Activated CD4-positive, alpha-beta T cell treated with anti-CD3 and anti-CD28 coated beads, Interleukin-2, amount 50 U/mL, for 1 hour (primary cell): ENCODE measurements around the gene ADARB2.
"Not testable (repeated sequence)": the region's sequence is repeated elsewhere in the genome, so short reads cannot be mapped to it uniquely, and the experiment has no call there.

ENCODE experiments used
- DNase-seq: peaks from one replicate; pipeline ENCODE4 v3.0.0-alpha.2; 2020

Gene ADARB2

DNA sequence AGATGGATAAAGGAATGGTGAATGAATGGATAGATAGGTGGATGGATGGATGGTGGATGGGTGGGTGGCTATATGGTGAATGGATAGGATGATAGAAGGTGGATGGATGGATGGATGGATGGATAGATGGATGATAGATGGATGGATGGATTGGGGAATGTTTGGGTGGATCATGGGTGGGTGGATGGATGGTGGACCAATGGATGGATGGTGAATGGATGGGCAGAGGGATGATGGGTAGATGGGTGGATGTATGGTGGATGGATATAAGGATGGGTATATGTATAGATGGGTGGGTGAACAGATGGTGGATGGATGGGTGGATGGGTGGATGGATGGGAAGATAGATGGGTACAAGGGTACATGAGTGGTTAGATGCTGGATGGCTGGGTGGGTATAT lies 322.4 kb downstream of the ADARB2 start:
- DNase-seq, result no peak

DNA sequence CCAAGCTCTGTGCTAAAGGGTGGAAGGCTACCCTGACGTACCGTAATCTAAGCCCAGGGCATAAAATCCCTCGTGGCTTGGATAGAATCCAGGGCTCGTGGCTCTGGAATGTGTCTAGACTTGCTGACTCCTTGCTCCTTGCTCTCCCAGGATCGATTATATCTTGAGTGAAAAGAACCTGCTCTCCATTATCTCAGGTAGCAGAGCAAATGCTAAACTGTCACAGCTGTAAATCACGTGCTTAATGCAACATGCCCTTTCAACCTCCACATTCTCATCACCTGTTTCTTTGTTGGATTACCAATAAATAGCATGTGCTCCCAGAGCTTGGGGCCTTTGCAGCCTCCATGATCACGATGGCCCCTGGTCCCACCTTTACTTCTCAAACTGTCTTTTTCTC lies 323.0 kb downstream of the ADARB2 start:
- not testable (repeated sequence) for DNase-seq

GRCh38 chr10:1413823-1414222 lies 323.5 kb downstream of the ADARB2 start:
- no peak for DNase-seq

DNA sequence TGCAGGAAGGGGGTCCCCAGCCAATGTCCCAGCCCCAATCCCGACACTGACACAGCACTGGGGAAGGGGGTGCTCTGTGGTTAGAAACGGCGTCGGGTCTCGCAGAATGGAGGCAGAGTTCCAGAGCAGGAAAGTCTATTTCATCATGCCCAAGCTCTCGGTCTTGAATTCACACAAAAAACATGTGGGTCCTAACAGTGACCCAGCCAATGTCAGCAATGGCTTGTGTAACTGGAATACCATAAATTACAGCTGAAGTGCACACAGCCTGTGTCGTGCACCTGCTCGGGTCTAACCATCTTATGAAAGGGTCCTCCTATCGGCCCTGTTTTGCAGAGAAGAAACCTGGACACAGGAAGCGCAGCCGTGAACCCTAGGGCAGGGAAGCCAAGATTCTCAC lies 324.1 kb downstream of the ADARB2 start:
- no peak for DNase-seq

DNA sequence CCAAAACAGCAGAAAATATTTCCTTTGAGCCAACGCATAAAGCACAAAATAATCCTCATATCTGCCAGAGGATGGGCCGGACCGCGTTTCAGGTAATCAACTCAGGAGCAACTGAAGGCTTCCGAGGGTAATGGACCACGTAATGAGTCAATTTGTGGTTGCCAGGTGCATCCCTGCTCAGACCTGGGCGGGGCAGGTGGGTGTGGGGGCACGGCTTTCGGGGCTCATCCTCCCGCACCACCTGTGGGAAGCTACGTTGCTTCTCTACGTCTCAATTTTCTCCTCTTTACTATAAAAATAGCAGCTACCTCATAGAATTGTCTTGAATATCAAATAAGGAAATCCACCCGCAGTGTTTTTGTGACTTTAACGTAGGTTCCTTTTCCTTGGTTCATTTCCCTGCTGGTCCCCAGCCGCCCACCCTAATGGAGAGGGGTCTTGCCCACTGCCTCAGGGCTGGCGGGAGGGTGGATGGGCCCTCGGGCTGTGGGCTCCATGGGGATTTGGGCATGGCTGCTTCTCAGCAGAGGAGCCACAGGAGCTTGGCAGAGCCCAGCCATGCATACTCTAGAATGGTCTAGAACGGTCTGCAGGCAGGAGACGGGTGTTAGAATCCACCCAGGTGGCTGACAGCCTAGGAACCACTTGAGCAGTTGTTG lies 324.7 kb downstream of the ADARB2 start:
- no peak for DNase-seq

- DNase-seq, result no peak
Measured at GRCh38 chr10:1411956-1412355, 325.4 kb downstream of the ADARB2 start.

GRCh38 chr10:1411451-1411850 lies 325.9 kb downstream of the ADARB2 start:
- no peak for DNase-seq

- DNase-seq, result no peak
Measured at GRCh38 chr10:1410469-1411395, 326.6 kb downstream of the ADARB2 start.

- DNase-seq, result no peak
Measured at GRCh38 chr10:1410032-1410431, 327.3 kb downstream of the ADARB2 start.

GRCh38 chr10:1409392-1409791 lies 327.9 kb downstream of the ADARB2 start:
- DNase-seq, result no peak

DNA sequence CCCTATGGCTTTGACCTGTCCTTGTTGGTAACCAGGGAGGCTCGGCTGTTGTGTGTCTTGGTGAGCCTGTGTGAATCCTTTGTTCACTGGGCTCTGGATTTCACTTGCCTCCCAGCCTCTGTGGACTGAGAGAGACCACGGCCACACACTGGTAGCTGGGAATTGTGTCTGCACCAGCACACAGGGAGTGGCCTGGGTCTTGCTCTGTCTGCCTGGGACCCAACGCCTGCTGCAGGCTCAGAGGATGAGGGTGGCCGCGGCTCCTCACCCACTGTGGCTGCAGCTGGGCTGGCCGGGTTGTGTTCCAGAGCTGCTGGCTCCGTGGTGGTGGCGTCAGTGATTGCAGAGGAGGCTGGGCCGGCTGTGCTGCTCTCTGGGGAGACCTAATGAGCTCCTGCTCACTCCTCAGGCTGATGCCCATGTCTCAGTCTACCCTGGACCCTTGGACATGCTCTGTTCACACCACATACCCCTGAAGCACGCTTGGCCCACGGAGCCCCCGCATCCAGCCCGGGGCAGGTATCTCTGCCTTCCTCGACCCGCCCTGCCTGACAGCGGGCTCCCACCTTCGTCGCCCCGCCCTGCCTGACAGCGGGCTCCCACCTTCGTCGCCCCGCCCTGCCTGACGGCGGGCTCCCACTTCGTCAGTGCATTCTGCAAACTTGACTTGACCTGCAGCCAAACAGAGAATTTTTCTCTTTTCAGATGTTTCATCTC lies 328.5 kb downstream of the ADARB2 start:
- DNase-seq, result no peak

DNA sequence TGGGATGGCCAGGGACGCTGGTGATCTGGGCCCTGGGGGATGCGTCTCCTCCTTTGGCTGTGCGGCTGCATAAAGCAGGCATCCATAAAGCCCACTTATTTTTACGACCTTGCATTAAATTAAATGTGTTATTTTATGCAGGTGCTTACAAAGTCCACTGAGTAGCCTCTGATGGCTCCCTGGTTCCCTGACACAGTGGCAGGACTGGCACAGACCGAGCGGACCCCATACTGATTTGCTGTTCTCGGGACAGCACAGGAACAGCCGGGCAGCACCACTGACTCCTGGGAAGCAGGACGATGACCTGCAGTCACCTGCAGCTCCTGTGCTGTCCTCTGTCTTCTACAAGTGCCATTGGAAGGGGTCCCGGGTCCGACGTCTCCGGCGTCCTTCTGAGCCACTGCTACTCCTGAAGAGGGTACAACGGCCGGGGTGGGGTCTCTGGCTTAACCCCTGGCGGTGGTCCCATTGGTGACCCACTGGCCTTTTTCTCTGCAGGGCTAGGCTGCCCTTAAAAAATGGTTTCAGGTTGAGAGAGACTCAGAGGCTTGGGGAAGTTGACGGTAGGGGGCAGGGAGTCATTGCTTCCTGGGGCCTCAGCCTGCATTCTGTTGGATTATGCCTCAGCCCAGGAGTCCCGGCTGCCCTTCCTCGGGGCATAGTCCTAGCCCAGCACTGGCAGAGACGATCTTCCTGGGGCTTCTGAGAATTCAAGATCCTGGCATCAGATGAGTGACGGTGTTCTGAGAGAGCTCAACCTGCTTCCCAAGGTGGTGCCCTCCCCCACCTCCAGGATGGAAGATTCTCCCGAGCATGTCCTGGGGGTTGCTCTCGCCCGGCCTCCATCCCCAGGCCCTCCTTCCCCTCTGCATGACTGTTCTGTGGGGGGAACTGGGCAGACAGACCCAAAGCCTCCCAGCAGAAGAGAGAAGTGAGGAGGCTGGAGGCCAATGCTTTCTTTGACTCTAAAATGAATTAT lies 330.1 kb downstream of the ADARB2 start:
- DNase-seq, result no peak

DNA sequence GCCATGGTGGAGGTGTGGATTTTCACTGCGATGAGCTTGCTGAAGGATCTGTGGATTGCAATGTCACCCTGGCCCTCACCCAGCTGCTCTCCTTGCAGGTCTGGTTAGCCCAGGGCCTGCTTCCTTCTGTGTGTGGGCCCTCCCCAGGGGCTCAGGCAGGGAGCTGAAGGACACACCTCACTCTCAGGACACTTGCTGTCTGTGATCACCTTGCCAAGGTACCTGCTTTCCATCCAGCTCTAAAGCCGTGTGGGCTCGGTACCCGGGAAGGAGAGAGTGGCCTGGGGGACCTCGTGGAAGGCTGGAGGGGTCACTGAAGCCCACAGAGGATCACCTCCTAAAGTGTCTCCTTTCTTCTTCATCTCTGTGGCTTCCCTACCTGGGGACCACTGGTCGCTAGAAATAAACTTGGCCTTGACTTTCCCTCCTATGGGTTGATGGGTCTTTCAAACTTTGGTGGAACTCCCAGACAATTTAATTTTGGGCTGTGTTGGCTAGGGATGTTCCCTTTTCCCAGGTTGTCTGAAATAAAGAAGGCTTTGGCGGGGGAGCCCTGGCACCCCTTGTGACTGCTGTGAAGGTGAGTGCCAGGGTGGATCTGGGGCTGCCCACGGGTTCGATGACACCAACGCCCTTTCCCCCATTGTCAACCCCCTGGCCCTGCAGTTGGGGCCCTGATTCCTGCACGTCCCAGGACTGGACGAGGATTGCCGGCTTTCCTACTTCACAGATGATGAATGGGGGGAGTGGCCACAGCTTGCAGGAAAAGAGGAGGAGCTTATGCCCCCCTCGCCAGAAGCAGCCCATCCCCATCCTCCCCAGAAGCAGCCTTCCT lies 331.0 kb downstream of the ADARB2 start:
- DNase-seq, result no peak

GRCh38 chr10:1404323-1405260 lies 332.7 kb downstream of the ADARB2 start:
- no peak for DNase-seq

DNA sequence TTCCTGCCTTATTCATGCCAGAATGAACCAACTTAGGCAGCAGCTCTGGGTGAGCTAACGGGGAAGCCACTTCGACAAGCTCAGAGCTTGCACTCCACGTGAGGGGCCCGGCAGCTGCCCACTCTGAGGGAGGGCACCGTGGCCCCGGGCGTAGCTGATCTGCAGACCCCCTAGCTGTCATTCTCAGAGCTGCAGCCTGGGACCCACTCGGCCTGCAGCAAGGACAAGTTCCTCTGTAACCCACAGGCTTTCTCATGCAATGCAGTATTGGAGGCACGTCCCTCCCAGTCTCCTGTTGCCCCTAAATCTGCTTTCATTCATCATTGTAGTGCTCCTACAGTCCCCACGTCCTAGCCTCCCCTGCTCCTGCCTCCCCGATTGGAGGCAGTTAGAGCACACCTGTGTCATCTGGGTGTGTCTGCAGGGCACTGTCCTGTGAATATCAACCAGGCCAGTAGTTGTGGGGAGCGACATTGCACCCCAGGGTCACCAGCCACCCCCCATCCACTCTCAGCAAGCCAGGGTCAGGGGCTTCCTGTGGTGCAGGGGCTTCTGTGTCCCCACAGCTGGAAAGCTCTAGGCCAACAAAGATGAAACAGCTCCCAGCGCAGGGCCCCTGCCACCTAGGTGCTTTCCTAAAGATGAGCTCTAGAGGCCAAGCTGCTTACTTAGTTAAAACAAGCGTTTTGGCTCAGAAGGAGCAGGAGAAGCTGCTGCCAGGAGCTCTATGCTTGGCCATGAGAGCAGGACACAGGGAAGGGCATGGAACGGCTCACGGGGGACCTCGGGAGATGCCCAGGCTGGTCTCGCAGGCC lies 333.6 kb downstream of the ADARB2 start:
- DNase-seq, result no peak

GRCh38 chr10:1402816-1403507 lies 334.4 kb downstream of the ADARB2 start:
- no peak for DNase-seq

DNA sequence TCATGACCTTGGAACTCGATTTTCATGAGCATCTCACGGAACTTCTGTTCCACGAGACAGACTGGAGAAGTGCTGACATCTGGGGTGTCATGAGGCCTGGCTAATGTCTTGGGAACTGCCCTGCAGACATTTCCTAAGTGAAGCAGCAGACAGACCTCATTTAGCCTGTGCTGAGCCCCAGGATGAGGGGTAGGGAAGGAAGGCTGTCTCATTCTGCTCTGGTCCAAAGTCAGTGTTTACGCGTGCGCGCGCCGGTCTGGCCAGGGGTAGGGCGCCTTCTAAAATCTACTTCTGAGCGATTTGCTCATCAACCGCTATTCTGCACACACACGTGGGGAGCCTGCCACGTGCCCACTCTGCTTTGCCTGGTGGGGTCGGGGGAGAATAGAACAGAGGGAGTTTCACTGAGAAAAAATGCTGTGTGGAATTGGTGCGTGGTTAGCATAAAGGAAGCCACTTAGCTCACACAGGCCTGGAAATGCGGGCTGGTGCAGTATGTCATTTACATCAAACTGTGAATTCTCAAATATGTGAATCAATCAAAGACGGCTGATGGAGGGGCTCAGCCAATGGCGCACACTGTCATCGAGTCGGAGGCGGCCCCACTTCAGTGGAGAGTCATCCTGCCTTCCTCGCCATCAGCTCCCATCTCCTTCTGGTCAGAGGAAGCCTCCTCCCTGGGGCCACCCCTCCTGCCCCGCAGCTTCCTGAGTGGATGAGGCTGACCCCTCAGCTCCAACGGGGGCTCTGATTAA lies 335.1 kb downstream of the ADARB2 start:
- DNase-seq, result no peak
